HCT116 (cell line): ENCODE data around the gene PRKN. TPM values are rescaled to one million over a fixed set of nuclear protein-coding genes. Genes with fewer than 3 reads are reported as not detected.

Experiments
- ATAC-seq: fragments of 200-7000 bp; cut with Tn5 transposase; 2 replicates; pipeline ENCODE4 v1.9.1; 2020; ENCODE audit warnings: mild to moderate bottlenecking, moderate library complexity
- BruUV-seq: library from RNA; stranded (reverse); fragments of 400-500 nt; replicated peaks from 2 replicates; lab custom pipeline; 2021; lab: Mats Ljungman, UMichigan
- CTCF ChIA-PET: fragments of 300-600 bp; sonication (Branson Sonifier 250); formaldehyde crosslinking; loops from one replicate; lab custom pipeline; 2021; ENCODE audit warnings: antibody characterized with exemption; lab: Charles Lee
- POLR2A ChIA-PET: fragments of 300-600, 350-600 bp; sonication (Branson Sonifier 250); formaldehyde crosslinking; loops from one replicate; lab custom pipeline; 2021; ENCODE audit warnings: antibody characterized with exemption; lab: Charles Lee
- RAD21 ChIA-PET, 2 experiments: fragments of 300-600 bp; sonication (Branson Sonifier 250); formaldehyde crosslinking; loops; one replicate each; lab custom pipeline; 2023; ENCODE audit warnings: low total read pairs in 2 of 2; ENCODE audit not compliant: uncharacterized antibody in 2 of 2, unreplicated experiment in 2 of 2, low non-redundant PET in 1 of 2; lab: Charles Lee
- DNase-seq: peaks from one replicate; pipeline ENCODE4 v3.0.0-alpha.2; 2010; ENCODE audit warnings: low read depth, low spot score
- H2AFZ ChIP-seq: fragments of 200-600 bp; shearing (Covaris generic), sonication (generic); 2 replicates; pipeline ENCODE4 v1.6.1; 2017; ENCODE audit warnings: low read depth, mixed run types, mixed read lengths, antibody characterized with exemption, low read length; ENCODE audit not compliant: poor library complexity, severe bottlenecking
- H3K27ac ChIP-seq: 2 replicates; pipeline ENCODE4 v1.5.1; 2012; ENCODE audit warnings: low read depth, low read length
- H3K27me3 ChIP-seq: fragments of 200-600 bp; sonication (generic); 2 replicates; pipeline ENCODE4 v1.6.1; 2016; ENCODE audit warnings: mixed run types, low read length, mixed read lengths; ENCODE audit not compliant: insufficient read depth
- H3K36me3 ChIP-seq, 2 experiments: fragments of 200-500 bp in 1 of 2; fragments of 200-600 bp in 1 of 2; sonication (Bioruptor generic) in 1 of 2; sonication (generic) in 1 of 2; 2 replicates each; pipeline versions ENCODE4 v1.5.1 to v1.6.1; 2014 to 2016; ENCODE audit warnings: low read length in 2 of 2, inconsistent platforms in 1 of 2, mixed read lengths in 1 of 2, mixed run types in 1 of 2; ENCODE audit not compliant: insufficient read depth in 2 of 2, control insufficient read depth in 1 of 2
- H3K4me1 ChIP-seq, 2 experiments: fragments of 200-600 bp in 1 of 2; sonication (generic) in 1 of 2; 2 replicates each; pipeline versions ENCODE4 v1.5.1 to v1.6.1; 2012 to 2017; ENCODE audit warnings: low read length in 2 of 2, inconsistent platforms in 1 of 2, mild to moderate bottlenecking in 1 of 2, mixed read lengths in 1 of 2, mixed run types in 1 of 2, moderate library complexity in 1 of 2; ENCODE audit not compliant: insufficient read depth in 2 of 2, control insufficient read depth in 1 of 2
- H3K4me2 ChIP-seq: fragments of 200-600 bp; sonication (generic); 2 replicates; pipeline ENCODE4 v1.6.1; 2017; ENCODE audit warnings: mixed run types, low read length, mixed read lengths
- H3K4me3 ChIP-seq, 2 experiments: fragments of 200-600 bp in 1 of 2; sonication (generic) in 1 of 2; replicated peaks in 1 of 2; 2 replicates each; pipeline ENCODE4 v1.5.1; 2011 to 2016; ENCODE audit warnings: low read length in 2 of 2, control low read depth in 1 of 2, low read depth in 1 of 2, mild to moderate bottlenecking in 1 of 2, mixed read lengths in 1 of 2, mixed run types in 1 of 2
- H3K79me2 ChIP-seq: fragments of 200-600 bp; sonication (generic); 2 replicates; pipeline ENCODE4 v1.6.1; 2017; ENCODE audit warnings: mild to moderate bottlenecking, mixed run types, low read length, moderate library complexity, mixed read lengths; ENCODE audit not compliant: insufficient read depth
- H3K9ac ChIP-seq: fragments of 200-600 bp; sonication (generic); 2 replicates; pipeline ENCODE4 v1.6.1; 2016; ENCODE audit warnings: low read length, mixed read lengths
- H3K9me2 ChIP-seq: fragments of 200-600 bp; sonication (generic), shearing (Covaris generic); 2 replicates; pipeline ENCODE4 v1.6.1; 2017; ENCODE audit warnings: mixed run types, mild to moderate bottlenecking, moderate library complexity; ENCODE audit not compliant: insufficient read depth
- H3K9me3 ChIP-seq, 2 experiments: fragments of 200-500 bp in 1 of 2; fragments of 200-600 bp in 1 of 2; sonication (Bioruptor generic) in 1 of 2; sonication (generic) in 1 of 2; 2 replicates each; pipeline ENCODE4 v1.6.1; 2014 to 2017; ENCODE audit warnings: low read length in 2 of 2, mixed read lengths in 2 of 2, inconsistent platforms in 1 of 2, low read depth in 1 of 2, mild to moderate bottlenecking in 1 of 2, mixed run types in 1 of 2, moderate library complexity in 1 of 2; ENCODE audit not compliant: control insufficient read depth in 1 of 2, insufficient read depth in 1 of 2
- H4K20me1 ChIP-seq: fragments of 200-600 bp; sonication (generic), shearing (Covaris generic); 2 replicates; pipeline ENCODE4 v1.6.1; 2017; ENCODE audit warnings: mixed run types, mild to moderate bottlenecking, moderate library complexity; ENCODE audit not compliant: insufficient read depth
- CEBPB ChIP-seq: IDR thresholded peaks from 2 replicates; pipeline ENCODE4 v1.6.1; 2012; ENCODE audit warnings: low read depth
- EGR1 ChIP-seq: IDR thresholded peaks from 2 replicates; pipeline ENCODE4 v1.6.1; 2012; ENCODE audit warnings: low read depth
- ELF1 ChIP-seq: IDR thresholded peaks from 2 replicates; pipeline ENCODE4 v1.6.1; 2012; ENCODE audit warnings: low read depth, borderline replicate concordance
- EZH2phosphoT487 ChIP-seq: fragments of 200-600 bp; IDR thresholded peaks from 2 replicates; pipeline ENCODE4 v1.6.1; 2018; ENCODE audit warnings: antibody characterized with exemption, borderline replicate concordance
- FOSL1 ChIP-seq: IDR thresholded peaks from 2 replicates; pipeline ENCODE4 v1.6.1; 2012; ENCODE audit warnings: low read depth
- JUND ChIP-seq: IDR thresholded peaks from 2 replicates; pipeline ENCODE4 v1.6.1; 2012
- POLR2AphosphoS5 ChIP-seq: IDR thresholded peaks from 2 replicates; pipeline ENCODE4 v1.6.1; 2011; ENCODE audit warnings: mild to moderate bottlenecking, low read depth, low read length, moderate library complexity
- SP1 ChIP-seq: IDR thresholded peaks from 2 replicates; pipeline ENCODE4 v1.6.1; 2012; ENCODE audit warnings: low read depth
- SRF ChIP-seq: IDR thresholded peaks from 2 replicates; pipeline ENCODE4 v1.6.1; 2012; ENCODE audit warnings: low read depth
- TCF7L2 ChIP-seq: IDR thresholded peaks from 2 replicates; pipeline ENCODE4 v1.7.0; 2011; ENCODE audit warnings: borderline replicate concordance, inconsistent platforms; ENCODE audit not compliant: insufficient read depth, insufficient read length; ENCODE audit errors: extremely low read depth
- YY1 ChIP-seq: IDR thresholded peaks from 2 replicates; pipeline ENCODE4 v1.6.1; 2011; ENCODE audit warnings: low read length, low read depth, moderate library complexity, mild to moderate bottlenecking; ENCODE audit not compliant: insufficient replicate concordance; ENCODE audit errors: extremely low read depth
- ZFX ChIP-seq: fragments of 450-650 bp; IDR thresholded peaks from 2 replicates; pipeline ENCODE4 v1.6.1; 2017
- ZNF274 ChIP-seq: fragments of 200-500 bp; sonication (Bioruptor generic); IDR thresholded peaks from 2 replicates; pipeline ENCODE4 v1.6.1; 2014; ENCODE audit warnings: mild to moderate bottlenecking, low read depth, low read length, inconsistent platforms
- intact Hi-C: fragments of 100-400 bp; cut with micrococcal nuclease; formaldehyde crosslinking; loops from 2 replicates; pipeline ENCODE4 v1.10.0; 2022
- total RNA-seq: library from RNA; stranded (reverse); gene quantifications from one replicate; pipeline ENCODE4 v1.2.1, GENCODE V29; 2021; ENCODE audit not compliant: unreplicated experiment
- TF ChIP-seq, protein P1 (sequence below), 3 experiments: fragments of 200-600 bp in 1 of 3; sonication (generic) in 1 of 3; IDR thresholded peaks in 2 of 3; conservative IDR thresholded peaks in 1 of 3; 2 replicates each; pipeline ENCODE4 v1.5.1; 2012 to 2017; ENCODE audit warnings: low read depth in 2 of 3, low read length in 2 of 3, antibody characterized with exemption in 1 of 3, borderline replicate concordance in 1 of 3, control low read depth in 1 of 3, mild to moderate bottlenecking in 1 of 3, mixed read lengths in 1 of 3, mixed run types in 1 of 3, moderate library complexity in 1 of 3; ENCODE audit not compliant: insufficient read depth in 1 of 3
- TF ChIP-seq, protein P2 (sequence below): IDR thresholded peaks from 2 replicates; pipeline ENCODE4 v1.6.1; 2012

PRKN gene
- total RNA-seq, 1 experiment from 2014 or later, result 2.6 TPM

DNA sequence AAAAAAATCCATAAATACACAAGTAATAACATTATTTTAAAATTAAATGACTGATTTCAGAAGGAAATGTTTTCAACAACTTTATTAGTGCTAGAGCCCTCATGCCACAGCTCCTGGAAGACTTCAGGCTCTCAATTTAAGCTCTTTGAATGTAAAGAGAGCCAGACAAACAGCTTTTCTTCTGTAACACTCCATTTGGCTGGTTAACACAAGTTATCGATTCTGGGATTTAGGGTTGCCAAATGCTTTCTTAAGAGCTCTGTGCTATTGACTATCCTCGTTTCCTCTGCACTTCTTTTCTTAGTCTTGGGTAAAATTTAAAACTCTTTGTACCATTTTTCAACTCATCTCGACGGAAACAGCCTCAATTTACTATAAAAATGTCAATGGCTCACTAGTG lies 402.5 kb downstream of the PRKN start:
- Histone ChIP-seq H3K79me2 (no peaks in the 10 kb centered on the region), H3K36me3 (no peaks in the 10 kb centered on the region), H3K4me2 (no peak overlapping the region), H3K9ac (no peak overlapping the region), H4K20me1 (no peaks in the 10 kb centered on the region), H2AFZ (no peak overlapping the region), H3K4me1 (no peaks in the 10 kb centered on the region), H3K4me3 (no peak overlapping the region), H3K9me3 (no peaks in the 10 kb centered on the region), H3K9me2 (no peaks in the 10 kb centered on the region), H3K27ac (no peak overlapping the region)
- ChIA-PET POLR2A (no interaction called here), RAD21 (no interaction called here), CTCF (no interaction called here)
- intact Hi-C loops, result no loop called here
- no peak for ATAC-seq
- BruUV-seq, result no TSS peak
- no peak for DNase-seq
- no peak for TF ChIP-seq ZFX
- no peak for TF ChIP-seq SP1
- no peak for TF ChIP-seq SRF
- no peak for TF ChIP-seq POLR2AphosphoS5
- TF ChIP-seq JUND, result no peak
- no peak for TF ChIP-seq FOSL1
- TF ChIP-seq, protein P1, sequence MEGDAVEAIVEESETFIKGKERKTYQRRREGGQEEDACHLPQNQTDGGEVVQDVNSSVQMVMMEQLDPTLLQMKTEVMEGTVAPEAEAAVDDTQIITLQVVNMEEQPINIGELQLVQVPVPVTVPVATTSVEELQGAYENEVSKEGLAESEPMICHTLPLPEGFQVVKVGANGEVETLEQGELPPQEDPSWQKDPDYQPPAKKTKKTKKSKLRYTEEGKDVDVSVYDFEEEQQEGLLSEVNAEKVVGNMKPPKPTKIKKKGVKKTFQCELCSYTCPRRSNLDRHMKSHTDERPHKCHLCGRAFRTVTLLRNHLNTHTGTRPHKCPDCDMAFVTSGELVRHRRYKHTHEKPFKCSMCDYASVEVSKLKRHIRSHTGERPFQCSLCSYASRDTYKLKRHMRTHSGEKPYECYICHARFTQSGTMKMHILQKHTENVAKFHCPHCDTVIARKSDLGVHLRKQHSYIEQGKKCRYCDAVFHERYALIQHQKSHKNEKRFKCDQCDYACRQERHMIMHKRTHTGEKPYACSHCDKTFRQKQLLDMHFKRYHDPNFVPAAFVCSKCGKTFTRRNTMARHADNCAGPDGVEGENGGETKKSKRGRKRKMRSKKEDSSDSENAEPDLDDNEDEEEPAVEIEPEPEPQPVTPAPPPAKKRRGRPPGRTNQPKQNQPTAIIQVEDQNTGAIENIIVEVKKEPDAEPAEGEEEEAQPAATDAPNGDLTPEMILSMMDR (IDR thresholded peaks at IDR 0.05 in 2 of 3, conservative IDR thresholded peaks at IDR 0.05 in 1 of 3; ENCODE audit: borderline replicate concordance in 1 of 3, insufficient read depth in 1 of 3, low read depth in 2 of 3, low read length in 2 of 3), result no peak
- TF ChIP-seq TCF7L2, result no peak
- TF ChIP-seq CEBPB, result no peak
- TF ChIP-seq, protein P2, sequence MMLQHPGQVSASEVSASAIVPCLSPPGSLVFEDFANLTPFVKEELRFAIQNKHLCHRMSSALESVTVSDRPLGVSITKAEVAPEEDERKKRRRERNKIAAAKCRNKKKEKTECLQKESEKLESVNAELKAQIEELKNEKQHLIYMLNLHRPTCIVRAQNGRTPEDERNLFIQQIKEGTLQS, result no peak
- no peak for TF ChIP-seq YY1
- no peak for TF ChIP-seq EGR1
- TF ChIP-seq ELF1, result no peak
- TF ChIP-seq EZH2phosphoT487, result no peak
- TF ChIP-seq ZNF274, result no peak
- TF ChIP-seq, all 23 proteins: peak for 0
- no peaks in the 10 kb centered on the region for H3K27me3 ChIP-seq
